GM12873 (cell line): Measurements from ENCODE around the gene NMNAT2.

ENCODE experiments used
- CTCF ChIP-seq: IDR thresholded peaks from 2 replicates; pipeline ENCODE4 v1.5.1; 2012; ENCODE audit warnings: low read depth, mild to moderate bottlenecking, moderate library complexity, low read length, control low read depth; ENCODE audit not compliant: insufficient read depth; ENCODE audit errors: missing control alignments

The NMNAT2 gene

GRCh38 chr1:183313063-183313462 lies 105.1 kb downstream of the NMNAT2 start:
- no peak for TF ChIP-seq CTCF

- no peak for TF ChIP-seq CTCF
Observed at GRCh38 chr1:183310753-183311479, 107.3 kb downstream of the NMNAT2 start.

- no peak for TF ChIP-seq CTCF
Observed at GRCh38 chr1:183308719-183309118, 109.5 kb downstream of the NMNAT2 start.

GRCh38 chr1:183306317-183307042 lies 111.7 kb downstream of the NMNAT2 start:
- peak; percentile 54 for TF ChIP-seq CTCF

- TF ChIP-seq CTCF = no peak
Observed at GRCh38 chr1:183304440-183305107, 113.6 kb downstream of the NMNAT2 start.

- TF ChIP-seq CTCF = no peak
Observed at GRCh38 chr1:183303901-183304300, 114.3 kb downstream of the NMNAT2 start.

- TF ChIP-seq CTCF = no peak
Observed at GRCh38 chr1:183303323-183303645, 114.9 kb downstream of the NMNAT2 start.
